Lower lobe of right lung (tissue), 2 donors: Measurements from ENCODE around the gene CDH24. TPM values are rescaled to one million over a fixed set of nuclear protein-coding genes. Genes with fewer than 3 reads are reported as not detected.

Experiments used
- ATAC-seq, 2 donors: fragments of 200-7000 bp; cut with Tn5 transposase; one replicate each; pipeline ENCODE4 v1.9.1; 2020 to 2022; ENCODE audit warnings: mild to moderate bottlenecking in 2 of 2, moderate library complexity in 2 of 2
- DNase-seq: peaks from one replicate; pipeline ENCODE4 v3.0.0-alpha.2; 2020
- H3K27ac ChIP-seq: fragments of 200-600 bp; one replicate; pipeline ENCODE4 v1.8.0; 2022
- H3K27me3 ChIP-seq: fragments of 200-600 bp; one replicate; pipeline ENCODE4 v1.8.0; 2022; ENCODE audit warnings: low read depth
- H3K36me3 ChIP-seq: fragments of 200-600 bp; one replicate; pipeline ENCODE4 v1.8.0; 2022; ENCODE audit warnings: mild to moderate bottlenecking
- H3K4me1 ChIP-seq: fragments of 200-600 bp; one replicate; pipeline ENCODE4 v1.8.0; 2022
- H3K4me3 ChIP-seq: fragments of 200-600 bp; one replicate; pipeline ENCODE4 v1.8.0; 2022; ENCODE audit warnings: mild to moderate bottlenecking
- H3K9me3 ChIP-seq: fragments of 200-600 bp; one replicate; pipeline ENCODE4 v1.8.0; 2022
- intact Hi-C: fragments of 100-400 bp; cut with DNase I; formaldehyde crosslinking; loops from one replicate; pipeline ENCODE4 v1.11.0; 2022
- total RNA-seq: library from RNA; stranded (reverse); fragmentation: NEBNext Ultra II Directional; extraction: Animal tissue kit (Norgen Biotek cat#: 25700); gene quantifications from one replicate; pipeline ENCODE4 v1.2.1, GENCODE V29; 2021
- TF ChIP-seq, protein P1 (sequence below): fragments of 200-600 bp; IDR thresholded peaks from one replicate; pipeline ENCODE4 v1.8.0; 2022; ENCODE audit warnings: antibody characterized with exemption, mild to moderate bottlenecking
- donor health status: DM: no; HTN: yes; CAD: no; lungs with severe emphysema.

The CDH24 gene
- total RNA-seq, 1 donor from 2014 or later = 5.6 TPM

- TF ChIP-seq, protein P1, sequence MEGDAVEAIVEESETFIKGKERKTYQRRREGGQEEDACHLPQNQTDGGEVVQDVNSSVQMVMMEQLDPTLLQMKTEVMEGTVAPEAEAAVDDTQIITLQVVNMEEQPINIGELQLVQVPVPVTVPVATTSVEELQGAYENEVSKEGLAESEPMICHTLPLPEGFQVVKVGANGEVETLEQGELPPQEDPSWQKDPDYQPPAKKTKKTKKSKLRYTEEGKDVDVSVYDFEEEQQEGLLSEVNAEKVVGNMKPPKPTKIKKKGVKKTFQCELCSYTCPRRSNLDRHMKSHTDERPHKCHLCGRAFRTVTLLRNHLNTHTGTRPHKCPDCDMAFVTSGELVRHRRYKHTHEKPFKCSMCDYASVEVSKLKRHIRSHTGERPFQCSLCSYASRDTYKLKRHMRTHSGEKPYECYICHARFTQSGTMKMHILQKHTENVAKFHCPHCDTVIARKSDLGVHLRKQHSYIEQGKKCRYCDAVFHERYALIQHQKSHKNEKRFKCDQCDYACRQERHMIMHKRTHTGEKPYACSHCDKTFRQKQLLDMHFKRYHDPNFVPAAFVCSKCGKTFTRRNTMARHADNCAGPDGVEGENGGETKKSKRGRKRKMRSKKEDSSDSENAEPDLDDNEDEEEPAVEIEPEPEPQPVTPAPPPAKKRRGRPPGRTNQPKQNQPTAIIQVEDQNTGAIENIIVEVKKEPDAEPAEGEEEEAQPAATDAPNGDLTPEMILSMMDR = no peak
- H3K4me1 ChIP-seq = peaks cover 11% of the 10 kb centered on the region
- H3K36me3 ChIP-seq = no peaks in the 10 kb centered on the region
- ATAC-seq (no peak), DNase-seq (no peak)
- intact Hi-C loops = no loop called here
- H3K27ac ChIP-seq = no peak overlapping the region
- no peaks in the 10 kb centered on the region for H3K9me3 ChIP-seq
- no peaks in the 10 kb centered on the region for H3K27me3 ChIP-seq
- no peak overlapping the region for H3K4me3 ChIP-seq
Measured at GRCh38 chr14:23049011-23049410, 8.3 kb downstream of the CDH24 start.

- Histone ChIP-seq H3K36me3 (no peaks in the 10 kb centered on the region), H3K4me1 (peaks cover 11% of the 10 kb centered on the region), H3K27me3 (no peaks in the 10 kb centered on the region), H3K9me3 (no peaks in the 10 kb centered on the region), H3K4me3 (peak overlapping the region; percentile 27), H3K27ac (peak overlapping the region; percentile 58)
- DNase-seq = no peak
- no peak for ATAC-seq
- intact Hi-C loops = no loop called here
- TF ChIP-seq, protein P1 = no peak
Measured at GRCh38 chr14:23047751-23048693, 9.3 kb downstream of the CDH24 start.

DNA sequence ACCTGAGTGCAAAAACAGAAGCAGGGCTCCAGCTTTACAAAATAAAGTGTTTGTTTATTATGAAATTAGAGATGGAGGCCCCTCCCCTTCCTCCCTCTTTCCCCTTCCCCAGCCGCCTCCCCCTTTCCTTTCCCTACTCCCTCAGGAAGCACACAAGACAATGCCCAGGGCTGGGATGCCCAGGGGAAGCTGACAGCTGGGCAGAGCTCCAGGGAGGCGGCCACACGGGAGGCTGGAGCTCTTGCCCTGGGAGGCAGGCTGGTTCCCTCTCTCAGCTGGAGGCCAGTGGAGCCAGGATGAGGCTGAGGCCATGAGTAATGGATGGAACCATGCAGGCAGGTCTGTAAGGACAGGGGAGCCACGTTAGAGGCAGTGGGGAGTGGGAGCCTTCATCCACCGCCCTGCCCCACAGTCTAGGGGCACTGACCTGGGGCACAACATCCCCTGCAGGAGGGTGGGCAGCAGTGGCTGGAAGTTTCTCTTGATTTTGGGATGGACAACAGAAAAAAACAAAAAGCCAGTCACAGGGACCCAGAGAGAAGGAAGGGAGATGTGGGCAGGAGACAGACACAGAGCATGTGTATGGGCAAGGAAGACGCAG is 10.2 kb downstream of the CDH24 start:
- Histone ChIP-seq H3K4me1 (peaks cover 11% of the 10 kb centered on the region), H3K27ac (peak overlapping the region; percentile 58), H3K27me3 (no peaks in the 10 kb centered on the region), H3K36me3 (no peaks in the 10 kb centered on the region), H3K9me3 (no peaks in the 10 kb centered on the region), H3K4me3 (peak overlapping the region; percentile 27)
- no peak for ATAC-seq
- TF ChIP-seq, protein P1 = no peak
- intact Hi-C loops = no loop called here
- no peak for DNase-seq

DNA sequence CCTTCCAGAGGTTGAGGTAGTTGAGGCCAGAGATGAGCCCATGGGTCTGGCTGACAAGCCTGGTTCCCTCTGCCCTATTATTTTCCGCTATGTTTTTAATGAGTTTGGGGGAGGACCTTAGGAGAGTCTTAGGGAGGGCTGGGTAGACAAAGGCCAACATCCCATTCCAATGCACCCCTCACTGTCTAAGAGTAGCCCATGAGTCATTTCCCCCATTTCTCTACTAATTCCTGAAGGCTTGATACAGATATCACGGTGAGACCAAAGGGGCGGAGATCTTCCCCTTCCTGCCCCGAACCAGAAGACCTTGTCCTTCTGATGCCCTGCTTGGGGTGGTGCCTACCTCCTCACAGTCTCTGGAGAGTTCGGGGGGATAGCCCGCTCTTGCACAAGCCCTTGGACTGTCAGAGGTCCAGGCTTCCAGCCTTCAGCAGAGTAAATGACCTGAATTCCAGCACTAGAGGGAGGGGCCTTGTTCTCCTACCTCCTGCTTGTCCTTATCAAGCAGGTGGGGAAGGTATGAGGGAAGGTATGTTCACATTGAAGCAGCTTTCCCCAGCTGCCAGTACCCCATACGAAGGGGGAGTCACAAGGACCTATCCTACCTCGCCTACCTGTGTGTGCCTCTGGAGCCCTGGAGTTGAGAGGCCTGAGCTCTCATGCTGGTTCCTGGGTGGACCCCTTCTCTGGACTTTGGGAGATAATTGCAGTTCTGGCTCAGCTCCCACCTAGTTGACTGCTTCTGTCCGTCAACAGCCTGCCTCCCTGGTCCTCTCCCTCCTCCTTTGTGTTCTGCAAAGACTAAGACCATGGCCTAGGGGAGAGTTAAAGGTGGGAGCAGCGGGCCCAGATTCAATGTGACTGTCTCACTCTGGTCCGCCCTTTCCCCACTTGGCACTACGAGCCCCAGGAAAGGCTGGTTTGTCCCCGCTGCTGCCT is 11.6 kb downstream of the CDH24 start:
- Histone ChIP-seq H3K36me3 (no peaks in the 10 kb centered on the region), H3K4me3 (no peak overlapping the region), H3K4me1 (peaks cover 11% of the 10 kb centered on the region), H3K27me3 (no peaks in the 10 kb centered on the region), H3K27ac (peak overlapping the region; percentile 28), H3K9me3 (no peaks in the 10 kb centered on the region)
- TF ChIP-seq, protein P1 = no peak
- DNase-seq (no peak), ATAC-seq (peak; percentile 19 to 54)
- intact Hi-C loops = no loop called here

DNA sequence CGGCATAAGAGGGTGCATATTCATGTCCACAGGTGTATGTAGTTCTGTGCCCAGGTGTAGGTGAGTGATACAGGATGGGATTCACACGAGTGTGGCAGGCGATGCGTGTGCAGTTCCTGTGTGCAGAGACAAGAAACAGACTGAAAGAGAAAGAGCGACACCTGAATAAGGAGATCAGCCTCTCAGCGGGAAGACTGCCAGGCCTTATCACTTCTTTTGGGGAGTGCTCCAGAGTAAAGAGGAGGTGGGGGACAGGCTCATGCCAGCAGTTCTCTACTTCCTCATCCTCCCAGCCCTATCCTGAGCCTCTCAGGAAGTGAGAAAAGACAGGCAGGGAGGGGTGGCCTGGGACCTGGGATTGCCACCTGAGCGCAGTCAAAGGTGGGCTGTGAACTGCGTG is 12.5 kb downstream of the CDH24 start:
- no peaks in the 10 kb centered on the region for H3K36me3 ChIP-seq
- no peak overlapping the region for H3K4me3 ChIP-seq
- H3K9me3 ChIP-seq = no peaks in the 10 kb centered on the region
- DNase-seq = no peak
- TF ChIP-seq, protein P1 = no peak
- no peaks in the 10 kb centered on the region for H3K27me3 ChIP-seq
- intact Hi-C loops = no loop called here
- H3K27ac ChIP-seq = peak overlapping the region; percentile 28
- peaks cover 11% of the 10 kb centered on the region for H3K4me1 ChIP-seq
- ATAC-seq = no peak
